HepG2 (cell line): ENCODE data around the gene PHTF2. TPM values are rescaled to one million over a fixed set of nuclear protein-coding genes. Genes with fewer than 3 reads are reported as not detected.

Source experiments
- ARHGAP35 ChIP-seq: sonication (generic); formaldehyde crosslinking; IDR thresholded peaks from 2 replicates; pipeline ENCODE4 v1.9.0; 2022; ENCODE audit warnings: mild to moderate bottlenecking, inconsistent platforms, moderate library complexity, missing genetic modification reagents, borderline replicate concordance
- ISX ChIP-seq: sonication (generic); formaldehyde crosslinking; conservative IDR thresholded peaks from 2 replicates; pipeline ENCODE4 v1.5.0; 2020; ENCODE audit warnings: missing genetic modification reagents
- MIER2 ChIP-seq: IDR thresholded peaks from 2 replicates; pipeline ENCODE4 v1.6.1; 2016; ENCODE audit warnings: missing biosample characterization, missing genetic modification reagents
- MLLT10 ChIP-seq: sonication (generic); formaldehyde crosslinking; IDR thresholded peaks from 2 replicates; pipeline ENCODE4 v1.4.0; 2020; ENCODE audit warnings: missing genetic modification reagents
- NFKBIZ ChIP-seq: IDR thresholded peaks from 2 replicates; pipeline ENCODE4 v1.6.1; 2018; ENCODE audit warnings: missing genetic modification reagents, missing compliant biosample characterization
- RXRA ChIP-seq: sonication (generic); formaldehyde crosslinking; IDR thresholded peaks from 2 replicates; pipeline ENCODE4 v1.5.1; 2020; ENCODE audit warnings: missing genetic modification reagents
- RXRB ChIP-seq: IDR thresholded peaks from 2 replicates; pipeline ENCODE4 v1.6.1; 2016; ENCODE audit warnings: borderline replicate concordance, missing genetic modification reagents, missing compliant biosample characterization
- SMYD3 ChIP-seq: sonication (generic); formaldehyde crosslinking; IDR thresholded peaks from 2 replicates; pipeline ENCODE4 v1.8.1; 2023; ENCODE audit warnings: mild to moderate bottlenecking, missing genetic modification reagents
- SOX13 ChIP-seq, 3 experiments: fragments of 450-650 bp in 1 of 3; sonication (generic) in 1 of 3; formaldehyde crosslinking in 1 of 3; IDR thresholded peaks in 2 of 3; conservative IDR thresholded peaks in 1 of 3; 2 replicates each; pipeline versions ENCODE4 v1.5.0 to v1.6.1; 2016 to 2020; ENCODE audit warnings: antibody characterized with exemption in 1 of 3, mild to moderate bottlenecking in 1 of 3, missing compliant biosample characterization in 1 of 3, missing genetic modification reagents in 1 of 3, moderate library complexity in 1 of 3
- TCF7 ChIP-seq: sonication (generic); IDR thresholded peaks from 2 replicates; pipeline ENCODE4 v1.6.1; 2016; ENCODE audit warnings: antibody characterized with exemption, low read depth
- ZBTB38 ChIP-seq: sonication (generic); formaldehyde crosslinking; IDR thresholded peaks from 2 replicates; pipeline ENCODE4 v1.5.1; 2020; ENCODE audit warnings: mild to moderate bottlenecking, missing genetic modification reagents
- ZNF253 ChIP-seq: sonication (generic); formaldehyde crosslinking; IDR thresholded peaks from 2 replicates; pipeline ENCODE4 v1.8.0; 2022; ENCODE audit warnings: mild to moderate bottlenecking, missing genetic modification reagents, borderline replicate concordance
- ZNF430 ChIP-seq: sonication (generic); formaldehyde crosslinking; IDR thresholded peaks from 2 replicates; pipeline ENCODE4 v1.9.0; 2021; ENCODE audit warnings: mild to moderate bottlenecking, missing genetic modification reagents
- ZNF441 ChIP-seq: sonication (generic); formaldehyde crosslinking; IDR thresholded peaks from 2 replicates; pipeline ENCODE4 v1.7.0; 2021; ENCODE audit warnings: missing genetic modification reagents, borderline replicate concordance
- ZNF761 ChIP-seq: sonication (generic); formaldehyde crosslinking; conservative IDR thresholded peaks from 2 replicates; pipeline ENCODE4 v1.4.0; 2020; ENCODE audit warnings: mild to moderate bottlenecking, missing genetic modification reagents
- ZZZ3 ChIP-seq: sonication (generic); formaldehyde crosslinking; IDR thresholded peaks from 2 replicates; pipeline ENCODE4 v1.4.0; 2020; ENCODE audit warnings: missing genetic modification reagents, mild to moderate bottlenecking, borderline replicate concordance
- polyA plus RNA-seq, 8 experiments: library from polyadenylated mRNA; depleted of rRNA in 3 of 8; stranded (reverse) in 7 of 8; unstranded in 1 of 8; fragments of >200 nt; fragmentation: Illumina TruSeq in 4 of 8; extraction: Trizol in 4 of 8; gene quantifications; 2 replicates each; pipeline versions ENCODE4 v1.2.1 to v1.2.3, GENCODE V29; 2011 to 2016; ENCODE audit warnings: low read depth in 4 of 8, missing spikeins in 1 of 8, mixed read lengths in 1 of 8; ENCODE audit not compliant: insufficient read depth in 1 of 8
- total RNA-seq, 5 experiments: library from RNA; depleted of rRNA; stranded (reverse); fragments of >200 nt; fragmentation: Illumina TruSeq; extraction: Trizol; gene quantifications; 2 replicates each; pipeline ENCODE4 v1.2.3, GENCODE V29; 2016; ENCODE audit warnings: low read depth in 1 of 5
- TF ChIP-seq, protein P1 (sequence below): IDR thresholded peaks from 2 replicates; pipeline ENCODE4 v1.6.1; 2012; ENCODE audit warnings: low read length, improper control_type of control experiment
- TF ChIP-seq, protein P2 (sequence below): sonication (generic); formaldehyde crosslinking; IDR thresholded peaks from 2 replicates; pipeline ENCODE4 v1.4.0; 2020; ENCODE audit warnings: mild to moderate bottlenecking, missing genetic modification reagents
- TF ChIP-seq, protein P3 (sequence below): sonication (generic); formaldehyde crosslinking; IDR thresholded peaks from 2 replicates; pipeline ENCODE4 v1.4.0; 2020; ENCODE audit warnings: missing genetic modification reagents
- TF ChIP-seq, protein P4 (sequence below): IDR thresholded peaks from 2 replicates; pipeline ENCODE4 v1.6.1; 2016; ENCODE audit warnings: control low read depth

Gene PHTF2
- total and polyA plus RNA-seq, 2 of the 13 experiments (the other 11 are each of a cell fraction or from before 2014, with no cell fraction given): 7.4 to 10.2 TPM

DNA sequence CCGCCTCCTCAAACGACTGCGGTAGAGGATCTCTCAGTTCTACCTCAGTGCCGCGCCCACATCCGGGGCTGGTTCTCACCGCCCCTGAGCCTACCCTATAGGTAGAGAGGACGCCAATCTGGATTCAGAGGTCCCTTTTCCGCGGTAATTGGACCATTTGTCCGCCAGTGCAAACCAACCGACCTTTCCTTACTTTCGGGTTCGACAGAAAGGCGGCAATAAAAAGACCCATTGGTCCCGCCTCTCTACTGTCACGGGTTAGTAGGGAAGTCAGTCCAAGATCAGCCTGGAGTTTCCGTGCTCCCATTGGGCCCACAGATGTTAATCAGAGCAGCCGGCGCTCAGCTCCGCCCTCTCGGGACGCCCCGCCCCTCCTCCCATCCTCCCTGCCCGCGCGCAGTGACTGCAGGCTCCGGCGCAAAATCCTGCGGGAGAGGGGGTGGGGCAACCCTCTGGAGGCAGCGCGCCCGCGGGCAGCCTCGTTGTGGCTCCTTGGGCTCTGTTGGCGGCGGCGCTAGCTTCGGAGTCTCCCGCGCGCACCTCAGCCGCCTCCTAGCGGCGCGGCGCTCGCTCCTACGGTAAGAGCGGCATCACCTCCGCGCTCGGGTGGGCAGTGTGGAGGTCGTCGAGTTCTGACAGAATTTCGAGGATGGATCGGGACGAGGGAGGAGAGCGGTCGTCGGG is at the start of gene PHTF2, which contains the start of gene TMEM60 (continued):
- peak; percentile 49; the same call in 1 of the 2 replicates for TF ChIP-seq NFKBIZ (CRISPR knock-in tag)
- no peak; the same call in 1 of the 2 replicates for TF ChIP-seq ZBTB38 (CRISPR knock-in tag)
- TF ChIP-seq ZNF253 (CRISPR knock-in tag): 0 out of 2 replicates have a peak, but pooled peaks have one; percentile 38
- TF ChIP-seq ZNF441 (CRISPR knock-in tag): no peak; the same call in none of the 2 replicates
- TF ChIP-seq, protein P1, sequence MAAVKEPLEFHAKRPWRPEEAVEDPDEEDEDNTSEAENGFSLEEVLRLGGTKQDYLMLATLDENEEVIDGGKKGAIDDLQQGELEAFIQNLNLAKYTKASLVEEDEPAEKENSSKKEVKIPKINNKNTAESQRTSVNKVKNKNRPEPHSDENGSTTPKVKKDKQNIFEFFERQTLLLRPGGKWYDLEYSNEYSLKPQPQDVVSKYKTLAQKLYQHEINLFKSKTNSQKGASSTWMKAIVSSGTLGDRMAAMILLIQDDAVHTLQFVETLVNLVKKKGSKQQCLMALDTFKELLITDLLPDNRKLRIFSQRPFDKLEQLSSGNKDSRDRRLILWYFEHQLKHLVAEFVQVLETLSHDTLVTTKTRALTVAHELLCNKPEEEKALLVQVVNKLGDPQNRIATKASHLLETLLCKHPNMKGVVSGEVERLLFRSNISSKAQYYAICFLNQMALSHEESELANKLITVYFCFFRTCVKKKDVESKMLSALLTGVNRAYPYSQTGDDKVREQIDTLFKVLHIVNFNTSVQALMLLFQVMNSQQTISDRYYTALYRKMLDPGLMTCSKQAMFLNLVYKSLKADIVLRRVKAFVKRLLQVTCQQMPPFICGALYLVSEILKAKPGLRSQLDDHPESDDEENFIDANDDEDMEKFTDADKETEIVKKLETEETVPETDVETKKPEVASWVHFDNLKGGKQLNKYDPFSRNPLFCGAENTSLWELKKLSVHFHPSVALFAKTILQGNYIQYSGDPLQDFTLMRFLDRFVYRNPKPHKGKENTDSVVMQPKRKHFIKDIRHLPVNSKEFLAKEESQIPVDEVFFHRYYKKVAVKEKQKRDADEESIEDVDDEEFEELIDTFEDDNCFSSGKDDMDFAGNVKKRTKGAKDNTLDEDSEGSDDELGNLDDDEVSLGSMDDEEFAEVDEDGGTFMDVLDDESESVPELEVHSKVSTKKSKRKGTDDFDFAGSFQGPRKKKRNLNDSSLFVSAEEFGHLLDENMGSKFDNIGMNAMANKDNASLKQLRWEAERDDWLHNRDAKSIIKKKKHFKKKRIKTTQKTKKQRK: peak; percentile 95
- peak; percentile 27; the same call in 1 of the 2 replicates for TF ChIP-seq TCF7
- TF ChIP-seq, protein P2, sequence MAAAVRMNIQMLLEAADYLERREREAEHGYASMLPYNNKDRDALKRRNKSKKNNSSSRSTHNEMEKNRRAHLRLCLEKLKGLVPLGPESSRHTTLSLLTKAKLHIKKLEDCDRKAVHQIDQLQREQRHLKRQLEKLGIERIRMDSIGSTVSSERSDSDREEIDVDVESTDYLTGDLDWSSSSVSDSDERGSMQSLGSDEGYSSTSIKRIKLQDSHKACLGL (CRISPR knock-in tag): 0 out of 2 replicates have a peak, but pooled peaks have one; percentile 0
- peak; percentile 30 for TF ChIP-seq RXRB (CRISPR knock-in tag)
- TF ChIP-seq SOX13 (IDR thresholded peaks at IDR 0.05): no peak
- peak in 1 of 2 experiments; percentile 50; a peak in 2 of 4 replicates for TF ChIP-seq SOX13 (CRISPR knock-in tag; conservative IDR thresholded peaks at IDR 0.05 in 1 of 2, IDR thresholded peaks at IDR 0.05 in 1 of 2)
- TF ChIP-seq MLLT10 (CRISPR knock-in tag): no peak
- no peak for TF ChIP-seq RXRA (CRISPR knock-in tag)
- no peak; the same call in none of the 2 replicates for TF ChIP-seq ZZZ3 (CRISPR knock-in tag)
- TF ChIP-seq ARHGAP35 (CRISPR knock-in tag): 0 out of 2 replicates have a peak, but pooled peaks have one; percentile 59
- TF ChIP-seq, protein P3, sequence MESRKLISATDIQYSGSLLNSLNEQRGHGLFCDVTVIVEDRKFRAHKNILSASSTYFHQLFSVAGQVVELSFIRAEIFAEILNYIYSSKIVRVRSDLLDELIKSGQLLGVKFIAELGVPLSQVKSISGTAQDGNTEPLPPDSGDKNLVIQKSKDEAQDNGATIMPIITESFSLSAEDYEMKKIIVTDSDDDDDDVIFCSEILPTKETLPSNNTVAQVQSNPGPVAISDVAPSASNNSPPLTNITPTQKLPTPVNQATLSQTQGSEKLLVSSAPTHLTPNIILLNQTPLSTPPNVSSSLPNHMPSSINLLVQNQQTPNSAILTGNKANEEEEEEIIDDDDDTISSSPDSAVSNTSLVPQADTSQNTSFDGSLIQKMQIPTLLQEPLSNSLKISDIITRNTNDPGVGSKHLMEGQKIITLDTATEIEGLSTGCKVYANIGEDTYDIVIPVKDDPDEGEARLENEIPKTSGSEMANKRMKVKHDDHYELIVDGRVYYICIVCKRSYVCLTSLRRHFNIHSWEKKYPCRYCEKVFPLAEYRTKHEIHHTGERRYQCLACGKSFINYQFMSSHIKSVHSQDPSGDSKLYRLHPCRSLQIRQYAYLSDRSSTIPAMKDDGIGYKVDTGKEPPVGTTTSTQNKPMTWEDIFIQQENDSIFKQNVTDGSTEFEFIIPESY: peak; percentile 10; the same call in 1 of the 2 replicates
- no peak for TF ChIP-seq ISX (CRISPR knock-in tag)
- TF ChIP-seq, protein P4, sequence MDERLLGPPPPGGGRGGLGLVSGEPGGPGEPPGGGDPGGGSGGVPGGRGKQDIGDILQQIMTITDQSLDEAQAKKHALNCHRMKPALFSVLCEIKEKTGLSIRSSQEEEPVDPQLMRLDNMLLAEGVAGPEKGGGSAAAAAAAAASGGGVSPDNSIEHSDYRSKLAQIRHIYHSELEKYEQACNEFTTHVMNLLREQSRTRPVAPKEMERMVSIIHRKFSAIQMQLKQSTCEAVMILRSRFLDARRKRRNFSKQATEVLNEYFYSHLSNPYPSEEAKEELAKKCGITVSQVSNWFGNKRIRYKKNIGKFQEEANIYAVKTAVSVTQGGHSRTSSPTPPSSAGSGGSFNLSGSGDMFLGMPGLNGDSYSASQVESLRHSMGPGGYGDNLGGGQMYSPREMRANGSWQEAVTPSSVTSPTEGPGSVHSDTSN: peak; percentile 97
- no peak for TF ChIP-seq MIER2 (CRISPR knock-in tag)
- peak; percentile 25; the same call in 1 of the 2 replicates for TF ChIP-seq SMYD3 (CRISPR knock-in tag)
- TF ChIP-seq ZNF761 (CRISPR knock-in tag): peak; percentile 85
- no peak for TF ChIP-seq ZNF430 (CRISPR knock-in tag)
